ENCODE measurements around the gene FLVCR1.
A peak's percentile ranks its signal among the peaks of the same experiment; 100 is the strongest.

The FLVCR1 gene

DNA sequence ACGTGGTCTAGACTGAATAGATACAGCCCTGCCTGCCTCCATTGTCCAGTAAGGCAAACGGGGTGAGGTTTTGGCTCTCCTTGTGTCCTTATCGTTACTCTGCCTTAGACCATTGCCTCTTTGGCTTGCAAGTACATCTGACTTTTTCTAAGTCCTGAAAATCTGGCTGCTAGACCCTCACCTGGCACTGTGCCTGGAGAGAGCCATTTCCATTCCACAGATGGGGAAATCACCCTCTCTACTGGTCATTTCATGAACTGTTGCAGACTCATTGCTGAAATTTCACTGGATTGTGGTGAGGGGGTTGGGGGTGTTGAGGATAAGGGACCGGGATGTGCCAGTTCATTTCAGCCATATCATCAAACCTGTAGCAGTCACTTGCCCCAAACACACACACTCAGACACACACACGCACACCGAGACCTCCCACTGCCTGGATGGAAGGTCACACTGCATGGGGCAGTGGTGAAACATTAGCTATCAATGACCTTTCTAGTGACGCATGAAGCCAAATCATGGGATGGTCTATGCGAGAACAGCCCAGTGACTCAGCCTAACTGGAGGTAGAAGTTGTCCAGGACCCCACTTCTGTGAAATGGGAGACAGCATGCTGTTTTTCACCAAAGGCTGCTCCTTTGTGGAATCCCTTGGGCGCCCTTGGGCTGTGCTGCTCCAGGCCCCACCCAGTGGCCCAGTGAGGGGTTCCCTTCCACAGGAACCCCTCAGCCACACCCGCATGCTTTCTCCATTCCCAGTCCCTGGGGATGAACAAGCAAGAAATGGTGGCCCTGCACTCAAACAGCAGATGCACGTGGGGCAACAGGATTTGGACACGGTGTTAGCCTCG is 57.4 kb downstream of the FLVCR1 start:
- DNase-seq (ENCODE audit: low spot score): peak; percentile 64

GRCh38 chr1:212916481-212917133 is 58.5 kb downstream of the FLVCR1 start:
- DNase-seq (ENCODE audit: low spot score): peak; percentile 60

DNA sequence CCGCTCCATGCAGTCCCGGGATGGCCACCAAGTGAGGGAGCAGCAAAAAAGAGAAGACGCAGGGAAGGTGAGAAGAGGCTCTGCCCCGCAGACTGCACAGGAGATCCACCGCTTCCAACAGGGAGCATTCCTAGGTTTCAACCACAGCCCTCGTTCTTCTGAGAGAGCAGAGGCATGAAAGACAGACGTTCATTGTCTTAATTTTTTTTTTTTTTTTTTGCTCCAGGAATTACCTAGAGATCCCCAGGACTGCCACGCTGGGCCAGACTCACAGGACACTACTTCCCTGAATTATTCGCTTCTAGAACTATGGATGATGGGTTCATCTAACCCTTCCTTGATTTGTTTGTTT is 59.0 kb downstream of the FLVCR1 start:
- DNase-seq (ENCODE audit: low spot score): no peak

GRCh38 chr1:212917858-212918257 is 59.8 kb downstream of the FLVCR1 start:
- DNase-seq (ENCODE audit: low spot score): no peak

GRCh38 chr1:212918824-212919223 is 60.7 kb downstream of the FLVCR1 start:
- no peak for DNase-seq (ENCODE audit: low spot score)

DNA sequence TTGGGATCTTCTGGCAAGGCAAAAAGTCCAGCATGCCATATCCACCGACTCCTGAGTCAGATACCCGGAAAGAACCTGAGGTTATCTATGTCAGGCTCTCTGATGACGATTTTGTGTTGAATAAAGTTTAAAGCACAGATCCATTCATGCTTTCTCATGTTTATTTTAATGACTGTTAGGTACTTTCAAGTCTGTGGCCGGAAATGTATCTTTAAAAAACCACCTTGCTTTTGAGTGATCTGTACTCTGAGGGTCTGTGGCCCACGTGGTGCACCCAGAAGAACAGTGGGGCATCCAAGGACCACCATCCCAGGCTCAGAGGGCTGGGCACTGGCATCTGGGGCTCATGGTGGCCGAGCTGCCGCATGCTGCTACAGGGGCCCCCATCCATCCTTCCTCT is 62.2 kb downstream of the FLVCR1 start:
- no peak for DNase-seq (ENCODE audit: low spot score)

DNA sequence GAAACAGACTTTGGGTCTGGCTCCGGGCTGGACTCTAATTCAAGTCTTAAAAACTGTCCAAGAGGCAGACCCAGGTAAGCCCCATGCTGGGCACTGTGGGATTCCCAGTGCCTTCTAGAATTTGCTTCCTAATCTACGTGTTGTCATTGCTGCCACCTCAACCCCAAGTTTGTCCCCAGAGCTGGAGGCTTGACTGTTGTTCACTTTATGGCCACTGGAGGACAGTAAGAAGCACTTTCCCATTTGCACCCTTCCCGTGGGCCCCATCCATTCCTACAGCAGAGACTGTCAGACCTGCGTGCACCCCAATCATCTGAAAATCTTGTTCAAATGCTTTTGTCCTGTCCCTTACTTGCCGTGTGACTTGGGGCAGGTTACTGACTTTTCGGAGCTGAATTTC is 62.8 kb downstream of the FLVCR1 start:
- no peak for DNase-seq (ENCODE audit: low spot score)

DNA sequence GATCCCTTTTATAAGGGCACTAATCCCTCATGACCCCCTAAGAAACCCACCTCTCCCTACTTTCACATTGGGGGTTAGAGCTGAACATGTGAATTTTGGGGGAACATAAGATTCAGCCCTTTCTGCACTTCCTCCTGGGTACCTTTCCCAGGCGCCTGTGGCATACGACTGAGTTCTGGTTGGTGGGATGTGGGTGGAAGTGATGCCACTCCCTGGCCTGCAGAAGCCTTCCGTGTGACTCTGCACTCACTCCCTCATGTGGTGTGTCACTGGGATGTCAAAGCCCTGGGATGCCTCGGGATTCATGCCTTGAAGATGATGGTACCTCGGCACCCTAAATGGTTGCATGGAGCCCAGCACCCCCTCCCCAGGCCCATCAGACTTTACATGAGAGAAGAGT is 63.9 kb downstream of the FLVCR1 start:
- DNase-seq (ENCODE audit: low spot score): no peak

GRCh38 chr1:212926372-212926771 is 68.3 kb downstream of the FLVCR1 start:
- no peak for DNase-seq (ENCODE audit: low spot score)

DNA sequence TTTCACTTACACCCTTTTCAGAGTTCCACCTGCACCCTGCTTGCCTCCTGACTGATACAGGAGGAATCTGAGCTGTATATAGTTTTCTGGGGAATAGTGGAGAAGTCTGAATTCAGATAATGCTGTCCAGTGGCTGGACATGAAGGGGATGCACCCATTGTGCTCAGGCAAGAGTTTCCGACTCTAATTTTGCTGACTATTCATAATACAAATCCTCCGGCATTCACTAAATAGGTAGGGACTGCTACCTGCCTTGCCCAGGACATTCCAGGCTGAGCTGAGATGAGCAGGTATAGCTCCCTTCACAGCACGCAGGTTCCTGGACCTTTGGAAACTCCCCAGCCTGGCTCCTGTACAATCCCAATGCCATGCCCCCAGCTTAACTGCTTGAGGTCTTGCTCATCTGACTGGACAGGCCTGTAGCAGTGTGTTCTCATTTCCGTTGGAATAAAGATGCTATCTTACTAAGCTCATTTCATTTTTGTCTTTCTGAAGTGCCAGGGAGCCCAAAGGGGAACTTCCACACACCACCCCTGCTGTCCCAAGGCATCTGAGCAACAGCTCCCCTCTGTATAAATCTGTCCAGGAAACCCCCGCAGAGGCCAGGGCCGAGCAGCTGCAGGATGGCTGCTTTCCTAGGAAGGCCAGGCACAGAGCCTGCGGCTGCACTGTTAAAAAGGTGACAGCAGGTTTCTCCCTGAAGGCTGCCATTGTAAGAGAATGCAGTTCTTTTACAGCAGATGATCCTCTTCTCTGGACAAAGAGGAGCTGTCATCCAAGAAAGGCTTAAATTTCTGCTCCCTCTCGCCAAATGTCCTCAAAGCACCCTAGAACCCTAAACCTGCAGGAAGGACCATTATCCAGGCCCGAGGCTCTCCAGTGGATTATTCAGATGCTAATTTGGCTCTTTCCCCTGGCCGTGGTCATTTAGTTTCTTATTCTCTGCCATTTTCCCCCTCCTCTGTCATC is 70.5 kb downstream of the FLVCR1 start:
- DNase-seq (ENCODE audit: low spot score): peak; percentile 68

GRCh38 chr1:212930986-212931678 is 73.1 kb downstream of the FLVCR1 start:
- no peak for DNase-seq (ENCODE audit: low spot score)

DNA sequence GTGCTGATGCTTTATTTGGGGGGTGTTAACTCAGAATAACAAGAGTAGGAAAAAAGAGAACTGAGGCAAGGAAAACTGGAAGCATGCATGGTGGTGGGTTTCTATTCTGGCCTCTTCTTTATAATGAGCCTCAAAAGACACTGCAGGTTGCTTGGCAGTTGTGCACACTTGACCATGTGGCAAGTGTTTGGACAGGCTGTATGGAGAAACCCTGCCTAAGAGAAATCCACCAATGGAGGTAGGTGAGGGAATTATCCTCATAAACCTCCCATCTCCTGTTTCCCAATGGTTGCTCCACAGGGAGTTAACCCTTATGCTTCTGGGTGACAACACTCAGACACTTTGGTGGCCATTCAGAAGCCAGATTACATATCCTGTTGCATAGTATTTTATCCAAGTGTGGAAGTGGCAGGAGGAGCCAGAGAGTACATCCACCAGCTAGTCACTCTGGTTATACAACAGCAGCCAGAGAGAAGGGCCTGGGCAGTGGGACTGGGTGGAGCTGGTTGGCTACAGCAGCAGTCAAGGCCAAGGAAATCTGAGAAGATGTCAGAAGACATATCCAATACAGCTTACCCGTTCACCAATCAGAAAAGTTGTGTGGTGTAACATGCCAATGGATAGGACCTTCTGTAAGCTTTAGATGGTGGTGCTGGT is 75.9 kb downstream of the FLVCR1 start:
- no peak for DNase-seq (ENCODE audit: low spot score)

DNA sequence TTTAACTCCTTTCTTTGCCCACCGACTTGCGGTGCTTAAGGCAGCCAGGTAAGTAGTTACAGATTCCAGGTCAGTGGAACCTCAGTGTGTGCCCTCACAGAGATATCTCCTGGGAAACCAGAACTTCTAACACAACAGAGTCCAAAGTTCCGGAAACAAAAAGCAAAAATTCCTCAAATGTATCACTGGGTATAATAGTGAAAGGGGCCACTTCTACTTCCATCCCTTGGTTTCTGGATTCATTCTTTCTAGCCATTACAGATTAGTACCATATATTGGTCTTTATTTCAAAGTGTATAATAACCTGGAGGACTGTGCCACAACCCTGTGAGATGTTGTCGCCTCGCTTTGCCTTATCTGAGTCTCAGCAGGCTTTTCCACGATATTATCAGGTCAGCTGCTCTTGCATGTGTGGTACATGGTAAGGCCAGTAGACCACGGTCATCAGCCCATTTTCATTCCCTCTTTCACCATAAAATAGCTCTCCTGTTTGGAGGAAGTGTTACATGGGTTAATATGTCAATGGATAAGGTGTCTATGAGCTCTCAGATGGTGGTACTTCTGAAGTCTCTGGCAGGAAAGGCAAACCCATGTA is 77.4 kb downstream of the FLVCR1 start:
- no peak for DNase-seq (ENCODE audit: low spot score)

DNA sequence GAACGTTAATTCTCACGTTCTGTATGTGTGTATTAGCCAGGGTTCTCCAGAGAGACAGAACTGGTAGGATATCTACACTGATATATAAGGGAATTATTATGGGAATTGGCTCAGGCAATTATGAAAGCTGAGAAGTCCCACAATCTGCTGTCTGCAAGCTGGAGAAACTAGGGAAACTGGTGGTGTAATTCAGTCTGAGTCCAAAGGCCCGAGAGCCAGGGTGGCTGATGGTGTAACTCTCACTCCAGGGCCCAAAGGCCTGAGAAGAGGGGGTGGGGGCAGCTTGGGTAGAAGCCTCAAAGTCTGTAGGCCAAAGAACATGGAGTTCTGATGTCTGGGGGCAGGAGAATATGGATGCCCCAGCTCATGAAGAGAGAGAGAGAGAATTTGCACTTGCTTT is 79.0 kb downstream of the FLVCR1 start:
- no peak for DNase-seq (ENCODE audit: low spot score)

GRCh38 chr1:212938846-212939245 is 80.8 kb downstream of the FLVCR1 start:
- no peak for DNase-seq (ENCODE audit: low spot score)

DNA sequence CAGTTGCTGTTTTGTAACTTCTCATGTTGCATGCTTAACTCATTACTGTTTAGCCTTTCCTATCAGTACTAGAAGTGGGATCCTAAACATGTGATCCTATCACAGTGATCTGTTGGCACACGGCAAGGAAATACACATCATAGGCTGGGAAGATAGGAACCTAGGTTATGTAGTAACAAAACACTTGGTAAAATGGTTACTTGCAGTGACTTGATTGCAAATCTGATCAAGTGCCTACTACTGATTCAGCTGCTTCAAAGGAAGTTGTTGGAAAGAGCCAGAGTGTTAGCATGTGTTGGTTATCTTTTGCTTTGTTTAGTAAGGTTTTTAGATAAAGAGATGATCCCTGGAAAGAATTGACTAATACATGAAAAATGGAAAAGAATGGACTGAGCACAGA is 83.4 kb downstream of the FLVCR1 start:
- DNase-seq (ENCODE audit: low spot score): no peak

DNA sequence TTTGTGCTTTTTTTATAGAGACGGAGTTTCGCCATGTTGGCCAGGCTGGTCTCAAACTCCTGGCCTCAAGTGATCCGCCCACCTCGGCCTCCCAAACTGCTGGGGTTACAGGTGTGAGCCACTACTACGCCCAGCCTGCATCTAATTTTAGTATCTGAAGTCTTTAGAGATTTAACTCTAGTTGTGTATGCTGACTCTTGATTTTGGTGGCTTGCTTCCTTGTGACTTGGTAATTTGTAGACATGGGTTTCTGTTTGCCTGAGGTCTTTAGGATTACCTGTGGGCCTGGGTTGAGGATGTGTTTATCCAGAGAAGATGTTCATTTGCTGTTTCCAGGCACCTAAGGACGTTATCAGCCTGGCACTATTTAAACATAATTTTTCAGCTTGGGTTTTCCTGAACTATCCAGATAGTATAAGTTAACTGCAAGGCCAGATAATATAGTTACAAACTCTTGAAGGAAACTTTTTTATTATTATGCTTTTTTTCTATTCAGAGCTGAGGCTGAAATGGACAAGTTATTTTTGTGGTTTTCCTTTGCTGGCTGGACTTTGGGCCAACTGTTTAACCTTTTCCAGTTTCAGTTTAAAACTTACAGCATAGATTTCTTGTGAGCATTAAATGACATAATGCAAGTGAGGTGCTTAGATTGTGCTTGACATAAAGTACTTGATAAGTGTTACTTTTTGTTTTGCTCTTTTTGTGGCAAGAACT is 84.8 kb downstream of the FLVCR1 start:
- no peak for DNase-seq (ENCODE audit: low spot score)

DNA sequence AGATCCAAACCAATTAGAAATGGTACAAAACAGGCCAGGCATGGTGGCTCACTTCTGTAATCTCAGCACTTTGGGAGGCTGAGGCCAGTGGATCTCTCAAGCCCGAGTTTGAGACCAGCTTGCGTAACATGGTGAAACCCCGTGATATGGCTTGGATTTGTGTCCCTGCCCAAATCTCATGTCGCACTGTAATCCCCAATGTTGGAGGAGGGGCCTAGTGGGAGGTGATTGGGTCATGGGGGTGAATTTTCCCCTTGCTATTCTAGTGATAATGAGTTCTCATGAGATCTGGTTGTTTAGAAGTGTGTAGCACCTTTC is 85.3 kb downstream of the FLVCR1 start:
- no peak for DNase-seq (ENCODE audit: low spot score)

GRCh38 chr1:212944229-212944901 is 86.3 kb downstream of the FLVCR1 start:
- no peak for DNase-seq (ENCODE audit: low spot score)

DNA sequence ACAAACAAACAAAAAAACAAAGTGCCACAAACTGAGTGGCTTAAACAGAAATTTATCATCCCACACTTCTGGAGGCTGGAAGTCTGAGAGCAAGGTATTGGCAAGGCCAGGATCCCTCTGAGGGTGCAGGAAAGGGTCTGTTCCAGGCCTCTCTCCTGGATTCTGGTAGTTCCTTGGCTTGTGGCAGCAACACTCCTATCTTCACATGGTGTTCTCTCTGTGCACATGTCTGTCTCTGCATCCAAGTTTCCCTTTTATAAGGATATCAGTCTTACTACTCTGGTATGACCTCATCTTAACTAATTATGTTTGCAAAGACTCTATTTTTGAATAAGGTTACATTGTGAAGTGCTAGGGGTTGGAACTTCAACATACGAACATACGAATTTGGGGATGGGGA is 87.0 kb downstream of the FLVCR1 start:
- DNase-seq (ENCODE audit: low spot score): no peak
